GM13977 (cell line): ENCODE results near the gene MELTF.

Experiments used
- DNase-seq: peaks from one replicate; pipeline ENCODE4 v3.0.0; 2012; ENCODE audit warnings: low spot score
- CTCF ChIP-seq: IDR thresholded peaks from 2 replicates; pipeline ENCODE4 v1.5.1; 2012; ENCODE audit warnings: mild to moderate bottlenecking, control low read depth; ENCODE audit not compliant: insufficient read depth; ENCODE audit errors: extremely low read depth, missing control alignments
- in situ Hi-C: fragments of 300-500 bp; cut with MboI; formaldehyde crosslinking; loops from one replicate; pipeline ENCODE4 v1.12.0; 2022; ENCODE audit warnings: low sequenced_read_pairs, low pct_unique_long_range_greater_than_20kb, mixed read lengths, inconsistent platforms; ENCODE audit not compliant: unreplicated experiment

The MELTF gene

DNA sequence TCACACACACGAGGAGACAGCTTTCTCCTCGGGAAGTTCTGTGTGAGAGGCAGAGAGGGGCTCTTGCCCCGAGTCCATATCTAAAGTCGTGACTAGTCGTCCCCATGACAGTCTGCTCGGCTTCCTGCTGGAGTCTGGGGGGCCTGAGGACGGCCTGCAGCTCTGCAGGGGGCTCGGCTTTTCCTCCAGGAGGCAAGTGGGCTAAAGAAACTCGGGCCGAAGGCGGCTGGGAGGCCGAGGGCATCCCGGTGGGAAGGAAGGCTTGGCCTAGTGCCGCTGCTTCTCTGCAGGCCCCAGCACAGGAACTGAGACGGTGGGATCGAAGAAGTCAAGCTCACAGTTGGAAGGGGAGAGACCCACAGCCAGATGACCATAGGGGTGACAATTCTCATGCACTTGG lies 35.6 kb downstream of the MELTF start:
- in situ Hi-C loops: no loop called here
- TF ChIP-seq CTCF: no peak
- DNase-seq: no peak

DNA sequence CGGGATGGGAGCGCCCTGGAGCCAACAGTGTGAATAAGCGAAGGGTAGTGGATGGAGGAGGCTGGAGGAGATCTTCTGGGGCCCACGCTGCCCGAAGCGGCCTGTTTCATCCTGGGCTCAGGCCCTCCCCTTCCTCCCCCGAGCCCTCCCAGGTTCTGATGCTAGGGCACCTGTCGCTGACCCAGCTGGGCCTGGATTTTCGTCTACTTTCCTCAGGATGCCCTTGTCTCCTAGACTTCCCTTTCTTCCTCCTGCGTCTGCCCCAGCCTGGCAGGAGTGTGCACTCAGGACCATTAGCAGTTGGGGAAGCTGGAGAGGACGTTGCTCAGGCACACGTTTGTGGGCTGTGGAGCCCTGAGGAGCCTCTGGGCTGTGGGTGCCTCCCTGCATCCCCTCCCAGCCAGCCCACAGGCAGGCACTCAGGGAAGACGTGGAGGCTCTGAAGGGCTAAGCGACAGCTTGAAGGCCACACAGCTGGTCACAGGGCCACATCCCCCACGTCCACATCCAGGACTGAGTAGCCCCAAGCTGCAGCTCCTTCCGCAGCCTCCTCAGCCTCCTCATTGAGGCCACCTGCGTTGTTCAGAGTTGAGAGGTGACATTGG lies 37.1 kb downstream of the MELTF start:
- in situ Hi-C loops: no loop called here
- no peak for TF ChIP-seq CTCF
- DNase-seq: no peak

DNA sequence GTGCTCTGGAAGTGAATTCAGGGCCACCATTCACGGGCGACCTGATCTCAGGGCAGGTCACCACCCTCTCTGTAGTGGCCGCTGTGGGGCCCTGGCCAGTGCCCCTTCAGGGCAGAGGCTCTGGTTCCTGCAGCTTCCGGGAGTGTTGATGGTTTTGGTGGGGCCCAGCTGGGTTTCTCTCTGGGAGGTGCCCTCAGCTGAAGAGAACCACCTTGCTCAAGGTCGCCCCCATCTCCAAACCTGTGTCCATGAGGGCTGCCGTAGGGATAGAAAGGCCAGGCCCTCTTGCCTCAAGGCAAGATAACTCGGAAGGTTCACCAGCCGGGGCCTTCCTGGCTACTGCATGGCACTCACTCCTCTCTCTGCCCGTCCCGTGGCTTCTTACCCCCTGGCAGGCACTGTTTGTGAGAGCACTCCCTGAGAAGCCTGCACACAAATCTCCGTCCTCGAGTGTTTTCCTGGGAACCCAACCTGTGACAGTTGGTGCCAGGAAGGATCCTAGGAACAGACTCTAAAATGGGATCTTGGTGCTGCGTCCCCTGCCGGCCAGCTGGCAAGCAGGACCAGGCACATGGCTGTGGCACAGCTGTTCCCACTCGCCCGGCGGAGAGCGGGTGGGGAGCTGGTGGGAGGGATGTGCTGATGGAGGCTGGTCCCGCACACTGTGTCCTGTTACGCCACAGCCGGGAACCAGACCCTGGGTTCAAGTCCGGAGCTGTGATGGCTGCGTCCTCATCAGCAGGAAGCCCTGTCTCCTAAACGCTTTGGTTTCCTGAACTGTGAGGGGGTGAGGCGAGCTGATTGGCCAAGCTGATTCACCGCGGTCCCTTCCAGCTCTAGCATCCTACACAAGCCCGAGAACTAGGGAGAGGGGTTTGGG lies 37.8 kb downstream of the MELTF start:
- in situ Hi-C loops: no loop called here
- DNase-seq: no peak
- no peak for TF ChIP-seq CTCF

DNA sequence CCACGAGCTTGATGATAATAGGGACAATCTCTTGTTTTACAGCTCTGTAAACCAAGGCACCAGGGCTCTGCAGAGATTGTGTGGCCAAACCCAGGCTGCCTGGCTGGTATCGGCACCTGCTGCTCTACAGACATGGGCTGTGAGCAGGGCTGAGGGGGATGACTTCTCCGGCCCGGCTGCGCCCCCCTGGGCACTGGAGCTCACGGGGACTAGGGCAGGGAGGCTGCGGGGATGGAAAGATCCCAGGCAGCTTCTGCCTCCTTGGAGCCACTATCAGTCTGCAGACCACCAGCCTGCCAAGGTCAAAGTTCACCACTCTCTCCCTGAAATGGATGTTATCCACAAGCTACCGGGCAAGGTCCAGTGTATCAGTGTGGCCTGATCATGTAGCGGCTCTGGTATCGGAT lies 39.0 kb downstream of the MELTF start:
- DNase-seq: no peak
- TF ChIP-seq CTCF: no peak
- in situ Hi-C loops: no loop called here

GRCh38 chr3:196989721-196990262 lies 39.8 kb downstream of the MELTF start:
- no peak for DNase-seq
- in situ Hi-C loops: no loop called here
- TF ChIP-seq CTCF: no peak

GRCh38 chr3:196988241-196989029 lies 41.2 kb downstream of the MELTF start:
- in situ Hi-C loops: no loop called here
- no peak for DNase-seq
- TF ChIP-seq CTCF: no peak
